IMR-90 (cell line): Measurements from ENCODE around the gene LAMA2. TPM values are rescaled to one million over a fixed set of nuclear protein-coding genes. Genes with fewer than 3 reads are reported as not detected.

ENCODE experiments used
- ATAC-seq: fragments of 200-7000 bp; cut with Tn5 transposase; 2 replicates; pipeline ENCODE4 v1.9.1; 2020; ENCODE audit warnings: low read depth, mild to moderate bottlenecking, moderate library complexity
- BruUV-seq: library from RNA; stranded (reverse); fragments of 400-500 nt; replicated peaks from 2 replicates; lab custom pipeline; 2021; lab: Mats Ljungman, UMichigan
- CTCF ChIA-PET: fragments of 300-600 bp; formaldehyde crosslinking; extraction: SDS; loops from one replicate; lab custom pipeline; 2021; ENCODE audit warnings: antibody characterized with exemption; lab: Yijun Ruan, JAX
- POLR2A ChIA-PET: fragments of 300-600 bp; sonication (Branson Sonifier 250); formaldehyde crosslinking; loops from one replicate; lab custom pipeline; 2022; ENCODE audit warnings: antibody characterized with exemption; ENCODE audit not compliant: unreplicated experiment; lab: Charles Lee
- DNase-seq: peaks from one replicate; pipeline ENCODE4 v3.0.0; 2013
- H2AFZ ChIP-seq: replicated peaks from 2 replicates; pipeline ENCODE3; 2013; ENCODE audit warnings: low read length, mild to moderate bottlenecking; ENCODE audit not compliant: poor library complexity
- H2AK5ac ChIP-seq: 2 replicates; pipeline ENCODE4 v1.6.1; 2013; ENCODE audit warnings: low read depth, low read length, inconsistent platforms
- H2AK9ac ChIP-seq: replicated peaks from 2 replicates; pipeline ENCODE3; 2013; ENCODE audit warnings: mild to moderate bottlenecking, low read depth, low read length, moderate library complexity; ENCODE audit not compliant: poor library complexity
- H2BK120ac ChIP-seq: 2 replicates; pipeline ENCODE4 v1.6.1; 2013; ENCODE audit warnings: low read depth, low read length, inconsistent platforms
- H2BK15ac ChIP-seq: 3 replicates; pipeline ENCODE4 v1.6.1; 2013; ENCODE audit warnings: low read depth, low read length, inconsistent platforms
- H2BK20ac ChIP-seq: 2 replicates; pipeline ENCODE4 v1.6.1; 2013; ENCODE audit warnings: low read depth, mild to moderate bottlenecking, inconsistent platforms, low read length, moderate library complexity
- H2BK5ac ChIP-seq: 2 replicates; pipeline ENCODE4 v1.6.1; 2013; ENCODE audit warnings: mild to moderate bottlenecking, low read depth, low read length, inconsistent platforms; ENCODE audit not compliant: poor library complexity, severe bottlenecking
- H3K14ac ChIP-seq: replicated peaks from 2 replicates; pipeline ENCODE4 v1.6.1; 2013; ENCODE audit warnings: low read depth, low read length, inconsistent platforms
- H3K18ac ChIP-seq: 2 replicates; pipeline ENCODE4 v1.6.1; 2013; ENCODE audit warnings: low read depth, low read length, control low read depth
- H3K23ac ChIP-seq: 2 replicates; pipeline ENCODE4 v1.6.1; 2013; ENCODE audit warnings: low read depth, low read length, inconsistent platforms
- H3K27ac ChIP-seq: 2 replicates; pipeline ENCODE4 v1.5.1; 2013; ENCODE audit warnings: mild to moderate bottlenecking, control low read depth, low read length; ENCODE audit not compliant: insufficient read depth
- H3K27me3 ChIP-seq: 2 replicates; pipeline ENCODE4 v1.6.1; 2013; ENCODE audit warnings: low read length; ENCODE audit not compliant: control insufficient read depth, insufficient read depth
- H3K36me3 ChIP-seq: 2 replicates; pipeline ENCODE4 v1.6.1; 2013; ENCODE audit warnings: low read length, mixed read lengths; ENCODE audit not compliant: control insufficient read depth, insufficient read depth
- H3K4ac ChIP-seq: 2 replicates; pipeline ENCODE4 v1.6.1; 2013; ENCODE audit warnings: low read depth, low read length, inconsistent platforms
- H3K4me1 ChIP-seq: 2 replicates; pipeline ENCODE4 v1.6.1; 2013; ENCODE audit warnings: low read length, mixed read lengths; ENCODE audit not compliant: control insufficient read depth, insufficient read depth
- H3K4me2 ChIP-seq: 2 replicates; pipeline ENCODE4 v1.6.1; 2013; ENCODE audit warnings: low read depth, mild to moderate bottlenecking, control low read depth, low read length, moderate library complexity
- H3K4me3 ChIP-seq: 2 replicates; pipeline ENCODE4 v1.5.1; 2013; ENCODE audit warnings: low read depth, mild to moderate bottlenecking, control low read depth, low read length, moderate library complexity; ENCODE audit not compliant: insufficient read depth
- H3K56ac ChIP-seq: 2 replicates; pipeline ENCODE4 v1.6.1; 2013; ENCODE audit warnings: low read length, inconsistent platforms; ENCODE audit not compliant: insufficient read depth; ENCODE audit errors: extremely low read depth
- H3K79me1 ChIP-seq, 2 experiments: 2 replicates each; pipeline ENCODE4 v1.6.1; 2013; ENCODE audit warnings: low read length in 2 of 2, inconsistent platforms in 1 of 2, low read depth in 1 of 2
- H3K9ac ChIP-seq: 2 replicates; pipeline ENCODE4 v1.6.1; 2013; ENCODE audit warnings: low read depth, low read length, control low read depth
- H3K9me1 ChIP-seq: 2 replicates; pipeline ENCODE4 v1.6.1; 2013; ENCODE audit warnings: low read length, inconsistent platforms; ENCODE audit not compliant: insufficient read depth
- H3K9me3 ChIP-seq: 2 replicates; pipeline ENCODE4 v1.6.1; 2013; ENCODE audit warnings: low read length; ENCODE audit not compliant: control insufficient read depth, insufficient read depth
- H4K20me1 ChIP-seq: 2 replicates; pipeline ENCODE4 v1.6.1; 2013; ENCODE audit warnings: low read length, inconsistent platforms; ENCODE audit not compliant: insufficient read depth
- H4K5ac ChIP-seq: 2 replicates; pipeline ENCODE4 v1.6.1; 2013; ENCODE audit warnings: mild to moderate bottlenecking, low read depth, low read length, control low read depth
- H4K8ac ChIP-seq, 2 experiments: 2 replicates each; pipeline ENCODE4 v1.6.1; 2013; ENCODE audit warnings: low read depth in 2 of 2, low read length in 2 of 2, control low read depth in 1 of 2, inconsistent platforms in 1 of 2
- H4K91ac ChIP-seq: 2 replicates; pipeline ENCODE4 v1.6.1; 2013; ENCODE audit warnings: low read depth, low read length, inconsistent platforms; ENCODE audit not compliant: insufficient read depth
- BHLHE40 ChIP-seq: fragments of 150-350 bp; IDR thresholded peaks from 2 replicates; pipeline ENCODE4 v1.6.1; 2016; ENCODE audit warnings: mild to moderate bottlenecking, low read depth, low read length
- CEBPB ChIP-seq: IDR thresholded peaks from 2 replicates; pipeline ENCODE4 v1.6.1; 2012; ENCODE audit warnings: low read depth, low read length, improper control_type of control experiment
- whole genome bisulfite sequencing, 2 experiments: methylation state at CpG; one replicate each; pipeline versions ENCODE4 v1.1.5 to v1.1.7; 2013; ENCODE audit warnings: missing lambda C conversion rate in 2 of 2; ENCODE audit not compliant: insufficient read length in 1 of 2; ENCODE audit errors: extremely low coverage in 2 of 2; 5-methylcytosine and 5-hydroxymethylcytosine counted together
- dilution Hi-C: fragments of 300-500 bp; cut with HindIII; formaldehyde crosslinking; loops from one replicate; pipeline ENCODE4 v1.14.3; 2018; ENCODE audit warnings: low sequenced_read_pairs; ENCODE audit not compliant: unreplicated experiment
- in situ Hi-C: fragments of 300-500 bp; cut with MboI; formaldehyde crosslinking; loops from 3 replicates; pipeline ENCODE4 v1.14.3; 2019; ENCODE audit warnings: low sequenced_read_pairs, inconsistent platforms, mixed read lengths
- intact Hi-C: fragments of 100-400 bp; cut with micrococcal nuclease; formaldehyde crosslinking; loops from 2 replicates; pipeline ENCODE4 v1.10.0; 2022
- polyA plus RNA-seq, 3 experiments: library from polyadenylated mRNA; depleted of rRNA; stranded (reverse); fragments of >200 nt; gene quantifications; 2 replicates each; pipeline ENCODE4 v1.2.3, GENCODE V29; 2012; ENCODE audit warnings: low replicate concordance in 1 of 3
- total RNA-seq: library from RNA; depleted of rRNA; stranded (reverse); fragments of >200 nt; gene quantifications from 2 replicates; pipeline ENCODE4 v1.2.3, GENCODE V29; 2012
- TF ChIP-seq, protein P1 (sequence below): fragments of 150-350 bp; IDR thresholded peaks from 2 replicates; pipeline ENCODE4 v1.6.1; 2016; ENCODE audit warnings: low read depth, mild to moderate bottlenecking, low read length, moderate library complexity, borderline replicate concordance

LAMA2 gene
- total and polyA plus RNA-seq, 2 of the 4 experiments (the other 2 are of a cell fraction) = 9.9 to 13.3 TPM

DNA sequence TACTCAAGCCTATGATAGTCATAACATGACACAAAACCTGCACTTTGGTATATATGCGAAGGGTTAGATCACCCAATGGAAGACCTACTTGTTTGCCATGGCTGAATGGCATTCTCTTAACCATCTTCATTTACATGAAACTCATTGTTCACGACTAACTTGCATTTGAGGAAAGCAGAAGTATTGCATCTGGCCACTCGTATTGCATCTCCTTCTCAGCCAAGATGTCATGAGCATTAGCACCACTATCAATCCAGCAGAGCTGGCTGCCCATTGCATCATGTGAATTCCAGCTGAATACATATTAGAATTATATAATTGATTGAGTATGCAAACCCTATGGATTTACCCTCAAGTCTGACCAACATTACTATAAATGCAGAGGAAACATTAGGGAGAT, 390.2 kb downstream of the LAMA2 start:
- H3K18ac ChIP-seq = no peak overlapping the region
- ATAC-seq (no peak), DNase-seq (no peak)
- H2BK5ac ChIP-seq = no peak overlapping the region
- H2AK9ac ChIP-seq = no peak overlapping the region
- H4K5ac ChIP-seq = no peak overlapping the region
- intact Hi-C loops = no loop called here
- no peak overlapping the region for H3K4me3 ChIP-seq
- no peak for TF ChIP-seq BHLHE40
- no peak for TF ChIP-seq CEBPB
- TF ChIP-seq, protein P1, sequence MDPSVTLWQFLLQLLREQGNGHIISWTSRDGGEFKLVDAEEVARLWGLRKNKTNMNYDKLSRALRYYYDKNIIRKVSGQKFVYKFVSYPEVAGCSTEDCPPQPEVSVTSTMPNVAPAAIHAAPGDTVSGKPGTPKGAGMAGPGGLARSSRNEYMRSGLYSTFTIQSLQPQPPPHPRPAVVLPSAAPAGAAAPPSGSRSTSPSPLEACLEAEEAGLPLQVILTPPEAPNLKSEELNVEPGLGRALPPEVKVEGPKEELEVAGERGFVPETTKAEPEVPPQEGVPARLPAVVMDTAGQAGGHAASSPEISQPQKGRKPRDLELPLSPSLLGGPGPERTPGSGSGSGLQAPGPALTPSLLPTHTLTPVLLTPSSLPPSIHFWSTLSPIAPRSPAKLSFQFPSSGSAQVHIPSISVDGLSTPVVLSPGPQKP = no peak
- WGBS, 2 experiments = no CpG with 5 or more reads among the region's 3 CpGs
- in situ Hi-C loops = no loop called here
- no peak overlapping the region for H2BK20ac ChIP-seq
- no peak overlapping the region for H2BK120ac ChIP-seq
- H3K27me3 ChIP-seq = no peaks in the 10 kb centered on the region
- CTCF ChIA-PET = no interaction called here
- no peak overlapping the region for H3K9ac ChIP-seq
- H3K4ac ChIP-seq = no peak overlapping the region
- POLR2A ChIA-PET = no interaction called here
- no peaks in the 10 kb centered on the region for H3K36me3 ChIP-seq
- no peak overlapping the region for H2AFZ ChIP-seq
- H2BK15ac ChIP-seq = no peak overlapping the region
- no peak overlapping the region for H4K8ac ChIP-seq
- H3K14ac ChIP-seq = no peak overlapping the region
- no peaks in the 10 kb centered on the region for H3K4me1 ChIP-seq
- H3K23ac ChIP-seq = no peak overlapping the region
- no peaks in the 10 kb centered on the region for H3K79me1 ChIP-seq
- no peak overlapping the region for H3K56ac ChIP-seq
- dilution Hi-C loops = no loop called here
- no peak overlapping the region for H3K4me2 ChIP-seq
- no peak overlapping the region for H4K91ac ChIP-seq
- no peaks in the 10 kb centered on the region for H4K20me1 ChIP-seq
- H2AK5ac ChIP-seq = no peak overlapping the region
- no peaks in the 10 kb centered on the region for H3K9me1 ChIP-seq
- BruUV-seq = no TSS peak
- H3K9me3 ChIP-seq = no peaks in the 10 kb centered on the region
- no peak overlapping the region for H3K27ac ChIP-seq
